H1 (cell line): Measurements from ENCODE around the gene PAX4. TPM values are rescaled to one million over a fixed set of nuclear protein-coding genes. Genes with fewer than 3 reads are reported as not detected.

Experiments
- CTCF ChIA-PET: fragments of 300-600 bp; sonication (Branson Sonifier 250); formaldehyde crosslinking; loops from one replicate; lab custom pipeline; 2021; ENCODE audit not compliant: partially characterized antibody; lab: Charles Lee
- POLR2A ChIA-PET: fragments of 300-600 bp; sonication (Branson Sonifier 250); formaldehyde crosslinking; loops from one replicate; lab custom pipeline; 2021; ENCODE audit warnings: inconsistent platforms; ENCODE audit not compliant: partially characterized antibody; lab: Charles Lee
- DNase-seq, 2 experiments: peaks; one replicate each; pipeline versions ENCODE4 v3.0.0 to v3.0.0-alpha.2; 2010 to 2022; ENCODE audit warnings: low spot score in 2 of 2, low read depth in 1 of 2, mixed read lengths in 1 of 2
- FAIRE-seq: peaks from 2 replicates; lab custom pipeline; 2011; peaks lifted over from hg19 to GRCh38; lab: Jason Lieb, UNC
- H2AFZ ChIP-seq: 2 replicates; pipeline ENCODE4 v1.8.1; 2012; ENCODE audit warnings: low read length, inconsistent platforms
- H2AK5ac ChIP-seq: 2 replicates; pipeline ENCODE4 v1.6.1; 2013; ENCODE audit warnings: low read depth, low read length
- H2BK120ac ChIP-seq: replicated peaks from 2 replicates; pipeline ENCODE3; 2013; ENCODE audit warnings: low read depth, low read length, inconsistent platforms
- H2BK12ac ChIP-seq: 2 replicates; pipeline ENCODE4 v1.6.1; 2013; ENCODE audit warnings: low read depth, low read length
- H2BK15ac ChIP-seq: 2 replicates; pipeline ENCODE4 v1.6.1; 2013; ENCODE audit warnings: low read length
- H2BK20ac ChIP-seq: 2 replicates; pipeline ENCODE4 v1.6.1; 2013; ENCODE audit warnings: low read length
- H2BK5ac ChIP-seq: 2 replicates; pipeline ENCODE4 v1.6.1; 2013; ENCODE audit warnings: low read depth, low read length
- H3K14ac ChIP-seq: 2 replicates; pipeline ENCODE4 v1.6.1; 2013; ENCODE audit warnings: inconsistent platforms; ENCODE audit not compliant: insufficient read length
- H3K18ac ChIP-seq: 2 replicates; pipeline ENCODE4 v1.6.1; 2013; ENCODE audit warnings: low read length; ENCODE audit errors: extremely low read depth
- H3K23ac ChIP-seq: 2 replicates; pipeline ENCODE4 v1.6.1; 2013; ENCODE audit warnings: inconsistent platforms; ENCODE audit not compliant: insufficient read length
- H3K23me2 ChIP-seq: 2 replicates; pipeline ENCODE4 v1.6.1; 2013; ENCODE audit warnings: low read depth, low read length
- H3K27ac ChIP-seq: 2 replicates; pipeline ENCODE4 v1.6.1; 2011; ENCODE audit warnings: low read depth, low read length, inconsistent platforms
- H3K27me3 ChIP-seq, 4 experiments: replicated peaks in 1 of 4; 1 replicate in 1 of 4; 2 replicates in 3 of 4; pipeline versions ENCODE4 v1.6.1 to v1.8.1; 2011 to 2013; ENCODE audit warnings: low read length in 3 of 4, mild to moderate bottlenecking in 3 of 4, inconsistent platforms in 2 of 4, mixed read lengths in 2 of 4, moderate library complexity in 1 of 4; ENCODE audit not compliant: control insufficient read depth in 3 of 4, insufficient read depth in 3 of 4; ENCODE audit errors: extremely low read depth in 1 of 4
- H3K36me3 ChIP-seq, 4 experiments: 2 replicates each; pipeline versions ENCODE4 v1.6.1 to v1.8.1; 2011 to 2013; ENCODE audit warnings: mild to moderate bottlenecking in 4 of 4, low read length in 3 of 4, moderate library complexity in 2 of 4, control low read depth in 1 of 4, inconsistent platforms in 1 of 4; ENCODE audit not compliant: insufficient read depth in 4 of 4, control insufficient read depth in 2 of 4
- H3K4ac ChIP-seq: replicated peaks from 2 replicates; pipeline ENCODE3; 2013; ENCODE audit warnings: low read length, low read depth, mixed read lengths, inconsistent platforms; ENCODE audit not compliant: insufficient read length
- H3K4me1 ChIP-seq, 4 experiments: replicated peaks in 1 of 4; 1 replicate in 1 of 4; 2 replicates in 3 of 4; pipeline versions ENCODE4 v1.6.1 to v1.8.1; 2011 to 2013; ENCODE audit warnings: low read length in 3 of 4, inconsistent platforms in 2 of 4, mixed read lengths in 1 of 4; ENCODE audit not compliant: insufficient read depth in 4 of 4, control insufficient read depth in 3 of 4
- H3K4me2 ChIP-seq, 2 experiments: 2 replicates each; pipeline versions ENCODE4 v1.6.1 to v1.8.1; 2011 to 2013; ENCODE audit warnings: low read depth in 2 of 2, low read length in 2 of 2, control low read depth in 1 of 2, inconsistent platforms in 1 of 2, mild to moderate bottlenecking in 1 of 2; ENCODE audit not compliant: insufficient read depth in 1 of 2
- H3K4me3 ChIP-seq, 4 experiments: fragments of 200-600, 300-600 bp in 1 of 4; sonication (generic), shearing (Covaris generic), sonication (Bioruptor Twin) in 1 of 4; 2 replicates each; pipeline versions ENCODE4 v1.5.1 to v1.8.1; 2011 to 2016; ENCODE audit warnings: low read length in 4 of 4, low read depth in 3 of 4, control low read depth in 2 of 4, inconsistent platforms in 2 of 4, mild to moderate bottlenecking in 2 of 4, mixed read lengths in 1 of 4, moderate library complexity in 1 of 4; ENCODE audit not compliant: insufficient read depth in 2 of 4; ENCODE audit errors: extremely low read depth in 1 of 4
- H3K56ac ChIP-seq: replicated peaks from 2 replicates; pipeline ENCODE3; 2013; ENCODE audit warnings: low read depth, mild to moderate bottlenecking, mixed read lengths, low read length, inconsistent platforms; ENCODE audit not compliant: insufficient read length
- H3K79me1 ChIP-seq: 2 replicates; pipeline ENCODE4 v1.6.1; 2013; ENCODE audit warnings: low read depth, low read length, control low read depth
- H3K79me2 ChIP-seq, 2 experiments: 2 replicates each; pipeline versions ENCODE4 v1.6.1 to v1.8.1; 2012 to 2013; ENCODE audit warnings: low read length in 2 of 2, mild to moderate bottlenecking in 2 of 2, inconsistent platforms in 1 of 2; ENCODE audit not compliant: insufficient read depth in 2 of 2, control insufficient read depth in 1 of 2
- H3K9ac ChIP-seq, 4 experiments: replicated peaks in 1 of 4; 1 replicate in 1 of 4; 2 replicates in 3 of 4; pipeline versions ENCODE4 v1.6.1 to v1.8.1; 2011 to 2013; ENCODE audit warnings: low read depth in 3 of 4, low read length in 3 of 4, control low read depth in 2 of 4, mild to moderate bottlenecking in 2 of 4, moderate library complexity in 2 of 4, inconsistent platforms in 1 of 4; ENCODE audit errors: extremely low read depth in 1 of 4
- H3K9me3 ChIP-seq, 2 experiments: 2 replicates each; pipeline versions ENCODE4 v1.6.1 to v1.8.1; 2012 to 2013; ENCODE audit warnings: mild to moderate bottlenecking in 2 of 2, moderate library complexity in 2 of 2, control low read depth in 1 of 2, inconsistent platforms in 1 of 2, low read depth in 1 of 2, low read length in 1 of 2, mixed read lengths in 1 of 2; ENCODE audit not compliant: insufficient read depth in 2 of 2
- H4K20me1 ChIP-seq, 2 experiments: replicated peaks in 1 of 2; 2 replicates each; pipeline versions ENCODE3 to v1.8.1; 2011 to 2013; ENCODE audit warnings: inconsistent platforms in 2 of 2, low read length in 2 of 2, mild to moderate bottlenecking in 1 of 2; ENCODE audit not compliant: insufficient read depth in 2 of 2, control insufficient read depth in 1 of 2
- H4K5ac ChIP-seq: 2 replicates; pipeline ENCODE4 v1.6.1; 2013; ENCODE audit warnings: low read length, low read depth, mixed read lengths, inconsistent platforms; ENCODE audit not compliant: insufficient read length
- H4K8ac ChIP-seq: 2 replicates; pipeline ENCODE4 v1.8.0; 2013; ENCODE audit warnings: mild to moderate bottlenecking, moderate library complexity, low read length, inconsistent platforms; ENCODE audit not compliant: insufficient read depth; ENCODE audit errors: extremely low read depth
- H4K91ac ChIP-seq: replicated peaks from 2 replicates; pipeline ENCODE3; 2013; ENCODE audit warnings: low read length, mixed read lengths, inconsistent platforms; ENCODE audit not compliant: insufficient read length
- ASH2L ChIP-seq: fragments of 200-600, 300-600 bp; sonication (generic); IDR thresholded peaks from one replicate; pipeline ENCODE4 v1.7.1; 2017; ENCODE audit warnings: low read length
- CHD2 ChIP-seq: IDR thresholded peaks from 2 replicates; pipeline ENCODE4 v1.6.1; 2012; ENCODE audit warnings: low read length, improper control_type of control experiment
- CREB1 ChIP-seq: IDR thresholded peaks from 2 replicates; pipeline ENCODE4 v1.6.1; 2012; ENCODE audit warnings: inconsistent platforms
- GTF2F1 ChIP-seq: IDR thresholded peaks from 2 replicates; pipeline ENCODE4 v1.6.1; 2012; ENCODE audit warnings: low read depth, low read length, improper control_type of control experiment, borderline replicate concordance
- JUND ChIP-seq: IDR thresholded peaks from 2 replicates; pipeline ENCODE4 v1.6.1; 2011; ENCODE audit warnings: mild to moderate bottlenecking, improper control_type of control experiment, low read length
- POLR2A ChIP-seq, 2 experiments: IDR thresholded peaks; 1 replicate in 1 of 2; 2 replicates in 1 of 2; pipeline ENCODE4 v1.6.1; 2011; ENCODE audit warnings: low read depth in 2 of 2, low read length in 2 of 2, mild to moderate bottlenecking in 2 of 2; ENCODE audit errors: control extremely low read depth in 1 of 2
- POU5F1 ChIP-seq: IDR thresholded peaks from 2 replicates; pipeline ENCODE4 v1.6.1; 2011; ENCODE audit warnings: low read depth, mild to moderate bottlenecking, low read length, moderate library complexity
- RBBP5 ChIP-seq: IDR thresholded peaks from 2 replicates; pipeline ENCODE4 v1.7.1; 2012; ENCODE audit warnings: low read depth, mild to moderate bottlenecking, inconsistent platforms, low read length, moderate library complexity, borderline replicate concordance
- SIN3A ChIP-seq, 2 experiments: IDR thresholded peaks in 1 of 2; conservative IDR thresholded peaks in 1 of 2; 2 replicates each; pipeline ENCODE4 v1.6.1; 2011 to 2012; ENCODE audit warnings: low read length in 2 of 2, improper control_type of control experiment in 1 of 2, low read depth in 1 of 2, mild to moderate bottlenecking in 1 of 2
- TAF7 ChIP-seq: optimal IDR thresholded peaks from 2 replicates; pipeline ENCODE3; 2011; ENCODE audit warnings: low read depth, mild to moderate bottlenecking, inconsistent platforms, low read length, moderate library complexity, borderline replicate concordance
- TBP ChIP-seq: IDR thresholded peaks from 2 replicates; pipeline ENCODE4 v1.6.1; 2011; ENCODE audit warnings: low read depth, low read length, improper control_type of control experiment
- YY1 ChIP-seq: IDR thresholded peaks from 2 replicates; pipeline ENCODE4 v1.6.1; 2011; ENCODE audit warnings: low read depth, mild to moderate bottlenecking, low read length
- WGBS, 2 experiments: shearing (Covaris generic) in 1 of 2; methylation state at CpG; one replicate each; pipeline versions ENCODE4 v1.1.6 to v1.1.7; 2013 to 2015; ENCODE audit warnings: low lambda C conversion rate in 2 of 2, mixed read lengths in 2 of 2, inconsistent platforms in 1 of 2, low coverage in 1 of 2, missing lambda C conversion rate in 1 of 2; ENCODE audit not compliant: insufficient replicate concordance in 2 of 2, insufficient coverage in 1 of 2, insufficient read length in 1 of 2; ENCODE audit errors: extremely low coverage in 1 of 2, missing lambda C conversion rate in 1 of 2; 5-methylcytosine and 5-hydroxymethylcytosine counted together
- polyA plus RNA-seq, 7 experiments: library from polyadenylated mRNA; depleted of rRNA in 3 of 7; stranded (reverse) in 5 of 7; unstranded in 2 of 7; fragments of >200 nt in 5 of 7; fragments of 200-250 nt in 2 of 7; gene quantifications; 1 replicate in 5 of 7; 2 replicates in 1 of 7; 4 replicates in 1 of 7; pipeline versions ENCODE4 v1.2.1 to v1.2.3, GENCODE V29; 2011 to 2013; ENCODE audit warnings: missing spikeins in 2 of 7, mixed read lengths in 2 of 7
- total RNA-seq: library from RNA; stranded (reverse); fragmentation: NEBNext Ultra II Directional; extraction: Animal tissue kit (Norgen Biotek cat#: 25700); gene quantifications from 2 replicates; pipeline ENCODE4 v1.2.1, GENCODE V29; 2021

PAX4 gene
- total and polyA plus RNA-seq, 2 of the 8 experiments (the other 6 are each of a cell fraction or from before 2014, with no cell fraction given) = 0.20 TPM; not detected in 1

GRCh38 chr7:127588697-127589482 lies 29.1 kb downstream of the PAX4 start:
- H2AK5ac ChIP-seq = no peak overlapping the region
- peaks cover 5 to 15% (median 13%) of the 10 kb centered on the region in 4 experiments for H3K36me3 ChIP-seq
- peaks cover 10% of the 10 kb centered on the region for H3K23me2 ChIP-seq
- no peak for FAIRE-seq
- ChIA-PET POLR2A (interaction anchor here (0.5 to 1.9 kb wide), 6 partner anchors 9 to 87 kb away, joined by 3 to 7 read pairs (median 5); no protein-coding TSS in a partner anchor), CTCF (interaction anchor here (0.6 to 8.1 kb wide), 22 partner anchors 10 to 445 kb away, joined by 3 to 55 read pairs (median 3); partner anchors contain the start of gene SND1)
- peak overlapping the region; percentile 91 for H3K27ac ChIP-seq
- H3K4me3 ChIP-seq = peak overlapping the region; percentile 65 to 92 (median 88)
- no peak overlapping the region for H3K14ac ChIP-seq
- H2BK5ac ChIP-seq = peak overlapping the region; percentile 28; the same call in 1 of the 2 replicates
- peaks cover 4 to 14% of the 10 kb centered on the region in 2 experiments for H4K20me1 ChIP-seq
- peaks cover 0 to 11% of the 10 kb centered on the region in 2 experiments; a peak in 1 of 4 replicates for H3K79me2 ChIP-seq
- H4K91ac ChIP-seq = peak overlapping the region; percentile 10
- H2BK20ac ChIP-seq = no peak overlapping the region
- no peak overlapping the region for H3K18ac ChIP-seq
- no peak overlapping the region for H3K23ac ChIP-seq
- H3K4me1 ChIP-seq = peaks cover 6 to 18% (median 8%) of the 10 kb centered on the region in 4 experiments
- no peak overlapping the region for H2BK120ac ChIP-seq
- H4K8ac ChIP-seq = peak overlapping the region; percentile 97
- peaks cover 5 to 23% (median 22%) of the 10 kb centered on the region in 4 experiments for H3K27me3 ChIP-seq
- peak overlapping the region; percentile 94 for H2AFZ ChIP-seq
- H3K9ac ChIP-seq = peak overlapping the region; percentile 53 to 93 (median 90)
- peaks cover 8% of the 10 kb centered on the region; the same call in 1 of the 2 replicates for H3K79me1 ChIP-seq
- WGBS, 2 experiments = 5% methylated on average over 41 of the region's 43 CpGs; no CpG with 5 or more reads in 1 of the 2 experiments
- no peak overlapping the region for H2BK12ac ChIP-seq
- no peak overlapping the region for H2BK15ac ChIP-seq
- H3K4ac ChIP-seq = no peak overlapping the region
- H3K56ac ChIP-seq = no peak overlapping the region
- H3K4me2 ChIP-seq = peak overlapping the region; percentile 90 to 95
- H3K9me3 ChIP-seq = no peaks in the 10 kb centered on the region
- peak overlapping the region; percentile 29 for H4K5ac ChIP-seq
- peak; percentile 31 to 84 for DNase-seq
- peak in 1 of 2 experiments; percentile 43; a peak in 1 of 3 replicates for TF ChIP-seq POLR2A (IDR thresholded peaks at IDR 0.05; ENCODE audit: control extremely low read depth in 1 of 2, low read depth in 2 of 2, low read length in 2 of 2)
- TF ChIP-seq TBP = peak; percentile 51; the same call in 1 of the 2 replicates
- TF ChIP-seq ASH2L = peak; percentile 35
- TF ChIP-seq GTF2F1 = peak; percentile 41; the same call in 1 of the 2 replicates
- no peak for TF ChIP-seq POU5F1
- peak; percentile 28; the same call in 1 of the 2 replicates for TF ChIP-seq JUND
- TF ChIP-seq CHD2 = 0 out of 2 replicates have a peak, but pooled peaks have one; percentile 27
- TF ChIP-seq TAF7 = peak; percentile 50
- TF ChIP-seq YY1 = peak; percentile 72; the same call in 1 of the 2 replicates
- peak; percentile 86; the same call in 1 of the 2 replicates for TF ChIP-seq RBBP5
- TF ChIP-seq SIN3A (conservative IDR thresholded peaks at IDR 0.05 in 1 of 2, IDR thresholded peaks at IDR 0.05 in 1 of 2; ENCODE audit: low read depth in 1 of 2, low read length in 2 of 2) = peak; percentile 91 to 96
- peak; percentile 78 for TF ChIP-seq CREB1
